A549 (cell line): ENCODE data around the gene DDIAS.
"Not testable (repeated sequence)": the region's sequence is repeated elsewhere in the genome, so short reads cannot be mapped to it uniquely, and the experiment has no call there.

Experiments used
- CTCF ChIP-seq: fragments of >200 bp; sonication (Bioruptor Twin); formaldehyde crosslinking; IDR thresholded peaks from 3 replicates; pipeline ENCODE4 v1.5.1; 2016
- KDM5A ChIP-seq: fragments of 200-600 bp; sonication (generic); IDR thresholded peaks from 2 replicates; pipeline ENCODE4 v1.6.1; 2016; ENCODE audit warnings: antibody characterized with exemption, mild to moderate bottlenecking
- RAD21 ChIP-seq, 2 experiments: fragments of >200 bp in 1 of 2; sonication (Bioruptor Twin) in 1 of 2; formaldehyde crosslinking in 1 of 2; IDR thresholded peaks in 1 of 2; conservative IDR thresholded peaks in 1 of 2; 2 replicates in 1 of 2; 3 replicates in 1 of 2; pipeline ENCODE4 v1.6.1; 2012 to 2018; ENCODE audit warnings: inconsistent platforms in 1 of 2
- RFX5 ChIP-seq: fragments of 450-650 bp; IDR thresholded peaks from 2 replicates; pipeline ENCODE4 v1.7.1; 2014; ENCODE audit warnings: antibody characterized with exemption, mild to moderate bottlenecking, moderate library complexity
- ZC3H11A ChIP-seq: fragments of 450-650 bp; IDR thresholded peaks from 2 replicates; pipeline ENCODE4 v1.6.1; 2014; ENCODE audit warnings: antibody characterized with exemption, mild to moderate bottlenecking
- TF ChIP-seq, protein P1 (sequence below): fragments of 450-650 bp; IDR thresholded peaks from 2 replicates; pipeline ENCODE4 v1.6.1; 2014; ENCODE audit warnings: antibody characterized with exemption

DNA sequence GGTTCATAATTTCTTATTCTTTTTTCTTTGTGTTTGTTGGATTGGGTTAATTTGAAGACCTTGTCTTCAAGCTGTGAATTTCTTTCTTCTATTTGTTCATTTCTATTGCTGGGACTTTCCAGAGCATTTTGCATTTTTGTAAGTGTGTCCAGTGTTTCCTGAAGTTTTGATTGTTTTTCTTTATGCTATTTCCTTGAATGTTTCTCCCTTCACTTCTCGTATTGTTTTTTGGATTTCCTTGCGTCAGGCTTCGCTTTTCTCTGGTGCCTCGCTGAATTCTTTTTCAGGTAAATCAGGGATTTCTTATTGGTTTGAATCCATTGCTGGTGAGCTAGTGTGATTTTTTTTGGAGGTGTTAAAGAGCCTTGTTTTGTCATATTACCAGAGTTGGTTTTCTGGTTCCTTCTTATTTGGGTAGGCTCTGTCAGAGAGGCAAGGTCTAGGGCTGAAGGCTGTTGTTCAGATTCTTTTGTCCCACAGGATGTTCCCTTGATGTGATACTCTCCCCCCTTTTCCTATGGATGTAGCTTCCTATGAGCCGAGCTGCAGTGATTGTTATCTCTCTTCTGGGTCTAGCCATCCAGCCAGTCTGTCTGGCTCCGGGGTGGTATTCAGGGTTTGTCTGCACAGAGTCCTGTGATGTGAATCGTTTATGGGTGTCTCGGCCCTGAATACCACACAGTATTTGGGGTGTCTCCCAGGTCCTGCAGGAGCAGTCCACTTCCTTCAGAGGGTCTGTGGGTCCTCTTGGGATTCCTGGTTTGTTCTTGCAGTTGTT lies 21.0 kb downstream of the DDIAS start:
- not testable (repeated sequence) for TF ChIP-seq CTCF; ZC3H11A; RFX5; RAD21 (conservative IDR thresholded peaks at IDR 0.05 in 1 of 2, IDR thresholded peaks at IDR 0.05 in 1 of 2); KDM5A
- TF ChIP-seq, protein P1, sequence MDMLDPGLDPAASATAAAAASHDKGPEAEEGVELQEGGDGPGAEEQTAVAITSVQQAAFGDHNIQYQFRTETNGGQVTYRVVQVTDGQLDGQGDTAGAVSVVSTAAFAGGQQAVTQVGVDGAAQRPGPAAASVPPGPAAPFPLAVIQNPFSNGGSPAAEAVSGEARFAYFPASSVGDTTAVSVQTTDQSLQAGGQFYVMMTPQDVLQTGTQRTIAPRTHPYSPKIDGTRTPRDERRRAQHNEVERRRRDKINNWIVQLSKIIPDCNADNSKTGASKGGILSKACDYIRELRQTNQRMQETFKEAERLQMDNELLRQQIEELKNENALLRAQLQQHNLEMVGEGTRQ: not testable (repeated sequence)
